Measurements from ENCODE around the gene AMZ2.

DNA sequence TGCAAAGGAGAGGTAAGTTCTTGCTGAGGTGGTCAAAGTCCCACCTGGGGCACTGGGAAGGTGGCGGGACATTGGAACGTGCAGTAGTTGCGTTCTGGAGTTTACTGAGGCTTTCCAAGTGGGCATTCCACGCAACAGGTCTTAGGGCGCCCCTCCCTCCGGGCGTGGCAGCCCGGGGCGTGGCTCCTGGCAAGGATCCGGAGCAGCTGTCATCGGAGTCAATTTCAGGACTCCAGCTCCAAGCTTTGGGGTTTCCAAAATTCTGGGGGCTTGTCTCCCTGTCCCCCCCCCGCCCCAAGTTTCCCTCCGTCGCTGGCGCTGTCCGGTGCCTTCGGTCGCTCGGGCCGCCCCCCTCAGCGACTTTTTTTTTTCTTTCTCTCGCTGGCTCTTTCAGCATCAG is 43.1 kb upstream of the AMZ2 start:
- no peak for TF ChIP-seq CTCF (optimal IDR thresholded peaks at IDR 0.05 in 1 of 3, IDR thresholded peaks at IDR 0.05 in 1 of 3, conservative IDR thresholded peaks at IDR 0.05 in 1 of 3; ENCODE audit: extremely low read depth in 1 of 3, insufficient read depth in 2 of 3, low read length in 3 of 3)
- TF ChIP-seq EZH2 (IDR thresholded peaks at IDR 0.05; ENCODE audit: low read length): no peak
